AG09319 (cell line): ENCODE measurements around the gene VIPR1.

ENCODE experiments used
- DNase-seq: peaks from one replicate; pipeline ENCODE4 v3.0.0-alpha.2; 2010; ENCODE audit warnings: low read depth; ENCODE audit errors: extremely low read depth
- TF ChIP-seq, protein P1 (sequence below): IDR thresholded peaks from 2 replicates; pipeline ENCODE4 v1.5.1; 2011; ENCODE audit warnings: low read depth, mild to moderate bottlenecking, inconsistent platforms, low read length, moderate library complexity

Gene VIPR1

DNA sequence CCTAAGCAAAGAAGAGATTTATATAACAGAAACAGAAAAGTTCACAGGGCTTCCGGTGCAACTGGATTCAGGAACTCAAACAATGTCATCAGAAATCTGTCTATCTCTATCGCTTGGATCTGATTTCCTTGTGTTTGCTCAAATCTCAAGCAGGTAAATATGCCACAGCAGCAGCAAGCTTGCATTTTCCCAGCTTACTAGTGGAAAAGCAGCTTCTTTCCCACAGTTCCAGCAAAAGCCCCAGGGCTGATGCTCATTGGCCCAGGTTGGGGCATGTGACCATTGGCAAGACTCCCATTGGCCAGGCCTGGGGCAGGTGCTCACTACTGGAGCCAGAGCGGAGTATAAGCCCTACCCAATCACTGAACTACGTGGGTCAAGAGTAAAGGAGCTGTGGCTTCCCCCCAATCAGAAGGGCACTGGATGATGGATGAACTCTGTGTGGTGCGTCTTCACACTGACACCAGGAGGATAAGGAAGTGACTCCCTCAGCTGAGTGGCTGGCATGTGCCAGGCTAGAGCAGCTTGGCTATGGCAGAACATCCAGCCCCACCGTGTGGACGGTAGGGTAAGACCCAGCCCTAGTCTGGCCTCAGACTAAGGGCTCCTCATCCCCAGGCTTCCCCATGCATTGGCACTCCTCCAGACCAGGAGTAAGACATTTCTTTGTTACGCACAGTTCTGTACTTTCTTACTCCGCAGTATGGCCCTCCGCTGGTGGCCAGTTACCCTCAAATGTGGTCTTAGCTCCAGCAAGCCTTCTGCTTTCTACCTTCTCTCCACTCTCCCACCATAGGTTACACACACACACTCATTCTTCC, 13.1 kb upstream of the VIPR1 start:
- no peak for DNase-seq
- TF ChIP-seq, protein P1, sequence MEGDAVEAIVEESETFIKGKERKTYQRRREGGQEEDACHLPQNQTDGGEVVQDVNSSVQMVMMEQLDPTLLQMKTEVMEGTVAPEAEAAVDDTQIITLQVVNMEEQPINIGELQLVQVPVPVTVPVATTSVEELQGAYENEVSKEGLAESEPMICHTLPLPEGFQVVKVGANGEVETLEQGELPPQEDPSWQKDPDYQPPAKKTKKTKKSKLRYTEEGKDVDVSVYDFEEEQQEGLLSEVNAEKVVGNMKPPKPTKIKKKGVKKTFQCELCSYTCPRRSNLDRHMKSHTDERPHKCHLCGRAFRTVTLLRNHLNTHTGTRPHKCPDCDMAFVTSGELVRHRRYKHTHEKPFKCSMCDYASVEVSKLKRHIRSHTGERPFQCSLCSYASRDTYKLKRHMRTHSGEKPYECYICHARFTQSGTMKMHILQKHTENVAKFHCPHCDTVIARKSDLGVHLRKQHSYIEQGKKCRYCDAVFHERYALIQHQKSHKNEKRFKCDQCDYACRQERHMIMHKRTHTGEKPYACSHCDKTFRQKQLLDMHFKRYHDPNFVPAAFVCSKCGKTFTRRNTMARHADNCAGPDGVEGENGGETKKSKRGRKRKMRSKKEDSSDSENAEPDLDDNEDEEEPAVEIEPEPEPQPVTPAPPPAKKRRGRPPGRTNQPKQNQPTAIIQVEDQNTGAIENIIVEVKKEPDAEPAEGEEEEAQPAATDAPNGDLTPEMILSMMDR, result no peak

DNA sequence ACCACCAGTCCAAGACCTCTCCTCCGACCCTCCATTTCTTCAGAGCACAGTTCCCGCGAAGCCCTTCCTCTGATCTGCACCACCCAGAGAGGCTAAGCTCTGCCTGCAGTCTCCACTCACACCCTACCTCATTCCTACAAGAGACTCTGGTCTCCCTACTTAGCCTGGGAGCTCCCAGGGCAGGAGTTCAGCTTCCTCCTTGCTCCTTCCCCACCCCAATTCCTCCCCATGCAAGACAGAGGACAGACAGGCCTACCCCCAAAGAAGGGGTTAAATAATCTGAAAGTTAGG, 12.6 kb upstream of the VIPR1 start:
- TF ChIP-seq, protein P1, result no peak
- no peak for DNase-seq

DNA sequence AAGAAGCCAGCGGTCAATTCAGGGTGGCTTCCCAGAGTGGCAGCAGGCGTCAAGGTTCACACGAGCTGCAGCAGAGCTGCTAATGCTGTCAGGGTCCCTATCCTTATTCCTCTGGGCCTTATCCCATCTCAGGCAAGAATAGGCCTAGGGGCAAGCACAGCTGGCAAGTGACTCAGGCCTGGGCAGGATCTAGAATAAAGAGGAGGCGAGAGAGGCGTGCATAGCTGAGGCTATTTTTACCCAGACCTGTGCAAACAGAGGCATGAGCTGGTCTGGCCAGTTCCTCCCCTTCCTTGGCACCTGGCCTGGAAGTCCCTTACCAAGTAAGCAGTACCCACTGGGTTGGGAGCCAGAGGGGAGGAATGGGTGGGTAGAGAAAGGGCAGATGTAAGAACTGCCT, 12.2 kb upstream of the VIPR1 start:
- TF ChIP-seq, protein P1, result no peak
- no peak for DNase-seq

DNA sequence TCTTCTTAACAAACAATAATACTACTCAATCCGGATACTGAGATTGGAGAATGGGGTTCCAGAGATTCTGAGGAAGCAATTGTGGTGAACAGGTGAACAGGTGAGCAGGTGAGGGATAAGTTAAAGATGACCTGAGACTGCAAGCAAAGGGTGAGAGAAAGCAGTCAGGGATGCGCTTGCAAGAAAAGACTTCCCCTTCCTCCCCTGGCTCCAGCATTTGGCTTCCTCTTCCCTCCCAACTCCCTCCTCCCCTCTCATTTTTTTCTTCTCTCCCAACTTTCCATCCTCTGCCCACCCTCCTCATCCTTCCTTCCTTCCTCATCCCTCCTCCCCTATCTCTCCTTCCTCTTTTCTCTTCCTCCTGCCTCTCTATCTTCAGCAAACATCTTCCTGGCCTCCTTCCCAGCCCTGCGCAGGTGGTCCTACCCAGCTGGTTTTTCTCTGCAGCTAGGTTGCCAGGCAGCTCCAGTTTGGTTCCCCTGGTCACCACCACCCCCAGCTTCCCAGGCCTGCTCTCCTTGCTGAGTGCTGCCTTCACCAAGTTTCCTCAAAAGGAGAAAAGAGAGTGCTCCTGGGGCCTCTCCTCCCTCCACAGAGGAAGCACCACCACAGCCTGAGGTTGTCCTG, 10.4 kb upstream of the VIPR1 start:
- TF ChIP-seq, protein P1, result no peak
- DNase-seq, result no peak

DNA sequence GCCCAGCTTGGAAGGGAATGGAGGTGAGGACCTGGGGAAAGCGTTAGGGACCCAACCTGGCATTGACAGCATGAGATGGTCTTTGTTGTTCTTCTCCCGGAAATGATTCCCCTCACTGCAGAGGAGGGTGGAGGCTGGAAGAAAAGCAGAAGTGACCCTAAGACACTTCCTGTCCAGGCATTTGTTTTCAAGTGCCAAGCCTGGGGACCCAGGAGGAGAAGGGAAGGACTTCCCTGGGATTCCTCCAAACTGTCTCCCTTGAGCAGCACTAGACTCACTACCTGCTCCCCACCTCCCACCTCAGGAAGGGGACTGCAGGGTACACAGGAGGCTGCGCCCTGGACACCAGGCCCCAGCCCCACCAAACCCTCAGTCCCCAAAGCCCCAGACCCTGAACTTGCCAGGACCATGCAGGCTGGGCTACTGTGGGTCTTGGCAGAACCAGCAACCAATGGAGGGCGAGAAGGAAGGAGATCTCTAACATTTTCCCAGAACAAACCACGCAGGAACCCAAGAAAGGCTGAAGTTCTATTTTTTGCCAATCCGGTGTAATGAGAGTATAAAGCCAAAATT, 9.8 kb upstream of the VIPR1 start:
- no peak for DNase-seq
- TF ChIP-seq, protein P1, result no peak

DNA sequence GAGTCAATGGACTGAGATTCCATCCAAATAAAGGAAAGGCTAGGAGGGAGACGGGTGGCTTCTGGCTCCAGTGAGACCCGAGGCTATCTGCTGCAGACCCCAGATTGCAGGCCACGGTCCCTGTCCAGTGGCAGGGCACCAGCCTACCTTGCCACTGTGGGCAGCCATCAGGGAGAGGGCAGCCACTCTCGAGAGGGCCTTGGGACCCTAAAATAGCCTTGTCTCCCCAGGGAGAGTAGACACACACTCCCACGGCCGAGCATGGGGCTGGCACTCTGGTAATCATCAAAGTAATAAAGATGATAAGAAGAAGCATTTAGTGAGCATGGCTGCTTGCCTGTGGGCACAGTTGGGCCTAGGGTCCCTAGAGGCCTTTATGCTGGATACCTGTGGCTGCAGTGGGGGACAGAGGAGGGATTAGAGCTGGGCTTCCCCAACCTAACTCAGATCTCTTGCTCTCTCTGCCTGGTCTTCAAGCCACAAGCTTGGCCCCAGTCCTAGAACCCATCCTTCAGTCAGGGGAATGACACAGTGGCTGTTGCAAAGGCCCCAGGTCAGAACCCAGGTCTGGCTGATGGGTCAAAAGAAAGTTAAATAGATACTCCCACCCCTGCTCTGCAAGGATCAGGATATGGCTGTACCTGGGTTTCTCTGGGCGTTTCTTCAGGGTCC, 9.2 kb upstream of the VIPR1 start:
- DNase-seq, result no peak
- TF ChIP-seq, protein P1, result no peak

DNA sequence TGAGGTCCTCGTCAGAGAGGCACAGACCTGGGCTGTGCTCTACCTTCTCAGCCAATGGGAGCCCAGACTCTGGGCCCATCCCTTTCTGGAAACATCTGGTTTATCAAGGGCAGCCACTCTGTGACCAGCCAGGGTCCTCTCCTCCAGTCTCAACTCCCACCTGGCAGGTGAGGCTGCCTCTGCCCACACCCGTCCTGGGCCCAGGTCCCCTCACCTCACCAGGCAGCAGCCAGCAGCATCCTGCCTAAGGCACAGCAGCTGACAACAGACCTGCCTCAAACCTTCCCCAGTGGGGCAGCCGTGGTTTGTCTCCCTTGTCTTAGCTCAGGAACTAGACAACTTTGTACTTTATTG, 8.7 kb upstream of the VIPR1 start:
- DNase-seq, result no peak
- TF ChIP-seq, protein P1, result no peak
